ENCODE data around the gene UGT1A9.

DNA sequence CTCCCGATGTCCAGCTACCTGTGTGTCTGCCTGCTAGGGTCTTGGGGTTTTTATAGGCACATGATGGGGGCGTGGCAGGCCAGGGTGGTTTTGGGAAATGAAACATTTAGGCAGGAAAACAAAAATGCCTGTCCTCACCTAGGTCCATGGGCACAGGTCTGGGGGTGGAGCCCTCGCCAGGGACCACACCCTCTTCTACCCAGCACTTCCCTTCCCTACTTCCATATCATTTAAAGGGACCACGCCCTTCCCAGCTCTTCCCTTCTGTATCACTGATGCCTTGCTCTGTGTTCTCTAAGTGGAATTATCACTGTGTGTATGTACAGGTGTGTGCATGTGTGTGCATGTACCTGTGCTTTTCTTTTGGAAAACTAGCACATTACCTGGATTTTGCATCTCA lies 94.7 kb downstream of the UGT1A9 start:
- no peak for TF ChIP-seq GATA2 (IDR thresholded peaks at IDR 0.05; ENCODE audit: low read depth, low read length)
- TF ChIP-seq GATA3 (IDR thresholded peaks at IDR 0.05; ENCODE audit: low read depth, low read length), result no peak

All from SH-SY5Y (cell line).